Peyer's patch (tissue), 4 donors: ENCODE data around the gene HAGHL. TPM values are rescaled to one million over a fixed set of nuclear protein-coding genes. Genes with fewer than 3 reads are reported as not detected.
"Not testable (repeated sequence)": the region's sequence is repeated elsewhere in the genome, so short reads cannot be mapped to it uniquely, and the experiment has no call there.

Experiments
- DNase-seq, 3 donors: peaks; one replicate each; pipeline ENCODE4 v3.0.0-alpha.2; 2017 to 2019
- H3K27ac ChIP-seq, 4 donors: fragments of 200-600 bp; sonication (generic); one replicate each; pipeline ENCODE4 v1.5.1; 2016 to 2019
- H3K27me3 ChIP-seq, 2 donors: fragments of 200-600 bp; sonication (generic); one replicate each; pipeline ENCODE4 v1.5.1; 2019
- H3K36me3 ChIP-seq, 3 donors: fragments of 200-600 bp; sonication (generic); one replicate each; pipeline ENCODE4 v1.5.1; 2016 to 2019
- H3K4me1 ChIP-seq, 4 donors: fragments of 200-600 bp; sonication (generic); one replicate each; pipeline ENCODE4 v1.5.1; 2016 to 2019
- H3K4me3 ChIP-seq, 4 donors: fragments of 200-600 bp; sonication (generic); 1 replicate in 3 of 4; 2 replicates in 1 of 4; pipeline ENCODE4 v1.5.1; 2016 to 2019; ENCODE audit warnings: mild to moderate bottlenecking in 1 of 4
- H3K9me3 ChIP-seq, 4 donors: fragments of 200-600 bp; sonication (generic); one replicate each; pipeline ENCODE4 v1.5.1; 2016 to 2019; ENCODE audit warnings: mild to moderate bottlenecking in 1 of 4
- CTCF ChIP-seq, 6 experiments: fragments of 450-650 bp in 4 of 6; fragments of 200-600 bp in 2 of 6; sonication (generic) in 1 of 6; IDR thresholded peaks; one replicate each; pipeline ENCODE4 v1.5.1; 2017 to 2019; ENCODE audit warnings: antibody characterized with exemption in 6 of 6, mild to moderate bottlenecking in 3 of 6, moderate library complexity in 1 of 6
- POLR2A ChIP-seq, 2 donors: fragments of 450-650 bp; IDR thresholded peaks; one replicate each; pipeline ENCODE4 v1.5.1; 2017; ENCODE audit warnings: antibody characterized with exemption in 2 of 2, mild to moderate bottlenecking in 2 of 2, moderate library complexity in 2 of 2
- total RNA-seq, 4 donors: library from RNA; depleted of rRNA; stranded (reverse); fragments of >200 nt; gene quantifications; one replicate each; pipeline ENCODE4 v1.1.0, GENCODE V29; 2016

The HAGHL gene
- total RNA-seq, 4 donors from 2014 or later = 0.53 to 42.9 (median 3.4) TPM

- peaks cover 0 to 16% (median 9%) of the 10 kb centered on the region in 4 donors for H3K4me1 ChIP-seq
- peak; percentile 95 to 99 (median 96) for TF ChIP-seq CTCF (IDR thresholded peaks at IDR 0.05)
- peak; percentile 51 to 67 for TF ChIP-seq POLR2A (IDR thresholded peaks at IDR 0.05)
- DNase-seq = peak; percentile 82 to 94 (median 93)
- no peaks in the 10 kb centered on the region for H3K9me3 ChIP-seq
- peaks cover 0 to 27% (median 0%) of the 10 kb centered on the region in 3 donors for H3K36me3 ChIP-seq
- H3K27ac ChIP-seq = peak within 1 kb of the TSS; percentile 36 to 90 (median 72)
- no peaks in the 10 kb centered on the region for H3K27me3 ChIP-seq
- peak within 1 kb of the TSS; percentile 66 to 95 (median 80) for H3K4me3 ChIP-seq
Observed at GRCh38 chr16:740764-741505, 14.0 kb downstream of the HAGHL start, which contains the start of gene CIAO3. Gene CIAO3, minus strand, starts transcription at chr16:740997. Its CDS starts 12 bp downstream, at chr16:740985.

- TF ChIP-seq POLR2A (IDR thresholded peaks at IDR 0.05) = no peak
- TF ChIP-seq CTCF (IDR thresholded peaks at IDR 0.05) = no peak
- H3K27me3 ChIP-seq = no peaks in the 10 kb centered on the region
- DNase-seq = no peak
Observed at GRCh38 chr16:741986-742629, 15.2 kb downstream of the HAGHL start.

GRCh38 chr16:742894-743293 lies 16.0 kb downstream of the HAGHL start:
- DNase-seq, H3K36me3 ChIP-seq, H3K27me3 ChIP-seq, H3K9me3 ChIP-seq, H3K4me3 ChIP-seq, H3K27ac ChIP-seq: not testable (repeated sequence)
- H3K4me1 ChIP-seq = peaks cover 0 to 16% (median 9%) of the 10 kb centered on the region in 4 donors

More at GRCh38 chr16:741986-742629, 15.2 kb downstream of the HAGHL start:
- no peak overlapping the region for H3K4me3 ChIP-seq
- H3K36me3 ChIP-seq = peaks cover 0 to 15% (median 0%) of the 10 kb centered on the region in 3 donors
- no peak overlapping the region for H3K27ac ChIP-seq
- no peaks in the 10 kb centered on the region for H3K9me3 ChIP-seq
- H3K4me1 ChIP-seq = peaks cover 0 to 16% (median 9%) of the 10 kb centered on the region in 4 donors

GRCh38 chr16:743794-744500 lies 17.0 kb downstream of the HAGHL start:
- Histone ChIP-seq H3K27me3 (no peaks in the 10 kb centered on the region), H3K9me3 (no peaks in the 10 kb centered on the region), H3K36me3 (no peaks in the 10 kb centered on the region), H3K4me3 (no peak overlapping the region), H3K27ac (no peak overlapping the region), H3K4me1 (peaks cover 0 to 16% (median 9%) of the 10 kb centered on the region in 4 donors)
- TF ChIP-seq CTCF (IDR thresholded peaks at IDR 0.05) (no peak), POLR2A (IDR thresholded peaks at IDR 0.05) (no peak)
- no peak for DNase-seq

GRCh38 chr16:745739-746138 lies 18.8 kb downstream of the HAGHL start:
- Histone ChIP-seq H3K9me3 (no peaks in the 10 kb centered on the region), H3K36me3 (no peaks in the 10 kb centered on the region), H3K4me3 (no peak overlapping the region), H3K27ac (no peak overlapping the region), H3K27me3 (no peaks in the 10 kb centered on the region), H3K4me1 (peaks cover 0 to 5% (median 3%) of the 10 kb centered on the region in 4 donors)
- DNase-seq = no peak
- TF ChIP-seq CTCF (IDR thresholded peaks at IDR 0.05) = peak in 3 of 6 experiments; percentile 14 to 41 (median 19)
- no peak for TF ChIP-seq POLR2A (IDR thresholded peaks at IDR 0.05)
